Bronchial epithelial cell (primary cell): Measurements from ENCODE around the gene MYG1. TPM values are rescaled to one million over a fixed set of nuclear protein-coding genes. Genes with fewer than 3 reads are reported as not detected.

Source experiments
- DNase-seq: peaks from one replicate; pipeline ENCODE4 v3.0.0-alpha.2; 2010; ENCODE audit warnings: low read depth
- FAIRE-seq: peaks from 2 replicates; lab custom pipeline; 2011; peaks lifted over from hg19 to GRCh38; lab: Jason Lieb, UNC
- H3K27me3 ChIP-seq: 2 replicates; pipeline ENCODE4 v1.5.1; 2011; ENCODE audit warnings: low read length; ENCODE audit not compliant: control insufficient read depth, insufficient read depth
- H3K36me3 ChIP-seq: 2 replicates; pipeline ENCODE4 v1.5.1; 2011; ENCODE audit warnings: low read length; ENCODE audit not compliant: control insufficient read depth, insufficient read depth
- H3K4me3 ChIP-seq: 2 replicates; pipeline ENCODE4 v1.5.1; 2011; ENCODE audit warnings: mild to moderate bottlenecking, low read depth, low read length, control low read depth
- total RNA-seq: library from RNA; depleted of rRNA; stranded (reverse); fragments of >200 nt; gene quantifications from 2 replicates; pipeline ENCODE4 v1.2.1, GENCODE V29; 2014
- TF ChIP-seq, protein P1 (sequence below): IDR thresholded peaks from 2 replicates; pipeline ENCODE4 v1.5.1; 2011; ENCODE audit warnings: mild to moderate bottlenecking, moderate library complexity, low read length, control low read depth, inconsistent platforms; ENCODE audit not compliant: insufficient read depth, severe bottlenecking

The MYG1 gene
- total RNA-seq, 1 donor from 2014 or later = 29.7 TPM

DNA sequence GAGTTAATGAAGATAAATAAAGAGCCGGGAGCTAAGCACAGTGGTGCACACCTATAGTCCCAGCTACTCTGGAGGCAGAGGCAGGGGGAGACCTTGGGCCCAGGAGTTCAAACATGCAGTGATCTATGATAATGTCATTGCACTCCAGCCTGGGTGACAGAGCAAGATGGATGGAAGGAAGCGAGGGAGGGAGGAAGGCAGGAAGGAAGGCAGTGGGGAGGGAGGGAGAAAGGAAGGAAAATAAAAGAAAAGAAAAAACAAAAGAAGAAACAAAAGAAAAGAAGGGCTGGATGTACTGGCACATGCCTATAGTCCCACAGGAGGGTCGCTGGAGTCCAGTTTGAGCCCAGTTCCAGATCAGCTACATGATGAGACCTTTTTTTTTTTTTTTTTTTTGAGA, 55.6 kb downstream of the MYG1 start:
- DNase-seq (no peak), FAIRE-seq (no peak)
- Histone ChIP-seq H3K36me3 (no peaks in the 10 kb centered on the region), H3K27me3 (no peaks in the 10 kb centered on the region), H3K4me3 (no peak overlapping the region)
- TF ChIP-seq, protein P1, sequence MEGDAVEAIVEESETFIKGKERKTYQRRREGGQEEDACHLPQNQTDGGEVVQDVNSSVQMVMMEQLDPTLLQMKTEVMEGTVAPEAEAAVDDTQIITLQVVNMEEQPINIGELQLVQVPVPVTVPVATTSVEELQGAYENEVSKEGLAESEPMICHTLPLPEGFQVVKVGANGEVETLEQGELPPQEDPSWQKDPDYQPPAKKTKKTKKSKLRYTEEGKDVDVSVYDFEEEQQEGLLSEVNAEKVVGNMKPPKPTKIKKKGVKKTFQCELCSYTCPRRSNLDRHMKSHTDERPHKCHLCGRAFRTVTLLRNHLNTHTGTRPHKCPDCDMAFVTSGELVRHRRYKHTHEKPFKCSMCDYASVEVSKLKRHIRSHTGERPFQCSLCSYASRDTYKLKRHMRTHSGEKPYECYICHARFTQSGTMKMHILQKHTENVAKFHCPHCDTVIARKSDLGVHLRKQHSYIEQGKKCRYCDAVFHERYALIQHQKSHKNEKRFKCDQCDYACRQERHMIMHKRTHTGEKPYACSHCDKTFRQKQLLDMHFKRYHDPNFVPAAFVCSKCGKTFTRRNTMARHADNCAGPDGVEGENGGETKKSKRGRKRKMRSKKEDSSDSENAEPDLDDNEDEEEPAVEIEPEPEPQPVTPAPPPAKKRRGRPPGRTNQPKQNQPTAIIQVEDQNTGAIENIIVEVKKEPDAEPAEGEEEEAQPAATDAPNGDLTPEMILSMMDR = no peak

Other genes starting within 250 kb of the MYG1 start
- 1.3 and 1.8 TPM in 2 replicates for gene TNS2, start 249.6 kb upstream of the MYG1 start, total RNA-seq
- gene SPRYD3, start 220.3 kb upstream of the MYG1 start, total RNA-seq = 18.7 and 25.9 TPM in 2 replicates
- gene IGFBP6, start 202.0 kb upstream of the MYG1 start, total RNA-seq = 75.5 and 81.6 TPM in 2 replicates
- not detected in 2 replicates for gene SOAT2, start 196.2 kb upstream of the MYG1 start, total RNA-seq
- gene ZNF740, start 119.0 kb upstream of the MYG1 start, total RNA-seq = 15.2 and 16.6 TPM in 2 replicates
- 6.6 and 11.1 TPM in 2 replicates for gene CSAD, start 118.8 kb upstream of the MYG1 start, total RNA-seq
- gene ITGB7, start 92.4 kb upstream of the MYG1 start, total RNA-seq = 8.4 and 15.7 TPM in 2 replicates
- 24.7 and 74.6 TPM in 2 replicates for gene RARG, start 67.5 kb upstream of the MYG1 start, total RNA-seq
- gene ESPL1, start 31.4 kb upstream of the MYG1 start, total RNA-seq = 0.26 and 1.4 TPM in 2 replicates
- 341 and 429 TPM in 2 replicates for gene PFDN5, start 4.2 kb upstream of the MYG1 start, total RNA-seq
- gene AAAS, start 21.9 kb downstream of the MYG1 start, total RNA-seq = 28.9 and 31.9 TPM in 2 replicates
- gene SP7, start 36.7 kb downstream of the MYG1 start, total RNA-seq = not detected in 2 replicates
- gene SP1, start 80.5 kb downstream of the MYG1 start, total RNA-seq = 23.7 and 30.0 TPM in 2 replicates
- gene AMHR2, start 124.2 kb downstream of the MYG1 start, total RNA-seq = not detected in 2 replicates
- gene PRR13, start 142.0 kb downstream of the MYG1 start, total RNA-seq = 29.0 and 40.5 TPM in 2 replicates
- 128 and 133 TPM in 2 replicates for gene PCBP2, start 152.4 kb downstream of the MYG1 start, total RNA-seq
- gene MAP3K12, start 199.8 kb downstream of the MYG1 start, total RNA-seq = 2.0 and 3.9 TPM in 2 replicates
- gene TARBP2, start 201.6 kb downstream of the MYG1 start, total RNA-seq = 27.6 and 32.4 TPM in 2 replicates
- gene NPFF, start 207.8 kb downstream of the MYG1 start, total RNA-seq = not detected in 2 replicates